Measurements from ENCODE around the gene GARIN5A.

GARIN5A gene

DNA sequence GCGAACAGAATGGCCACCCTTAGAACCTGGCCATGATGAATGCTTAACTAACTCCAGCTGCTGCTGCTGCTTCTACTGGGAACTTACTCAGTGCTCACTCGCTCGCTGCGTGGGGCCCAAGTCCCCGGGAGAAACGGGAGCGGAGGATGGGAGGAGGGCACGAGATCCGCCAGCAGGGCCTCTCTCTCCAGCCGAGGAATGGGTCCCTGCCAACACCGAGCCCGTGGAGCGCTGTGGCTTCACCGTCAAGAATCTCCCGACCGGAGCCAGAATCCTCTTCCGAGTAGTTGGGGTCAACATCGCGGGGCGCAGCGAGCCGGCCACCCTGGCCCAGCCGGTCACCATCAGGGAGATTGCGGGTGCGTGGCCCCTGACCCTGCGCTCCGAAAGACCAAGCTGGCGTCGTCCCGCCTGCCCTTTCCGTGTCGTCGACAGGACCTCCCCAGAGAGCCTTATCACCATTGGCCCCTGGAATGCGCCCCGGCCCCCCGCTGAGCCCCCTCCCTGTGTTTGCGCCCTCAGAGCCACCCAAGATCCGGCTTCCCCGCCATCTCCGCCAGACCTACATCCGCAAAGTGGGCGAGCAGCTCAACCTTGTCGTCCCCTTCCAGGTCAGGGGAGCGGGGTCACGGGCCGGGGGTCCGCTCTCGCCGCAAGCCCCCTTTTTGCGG is 18.1 kb downstream of the GARIN5A start:
- Histone ChIP-seq H3K4me1 (no peaks in the 10 kb centered on the region), H3K4me3 (no peak overlapping the region), H3K27me3 (peaks cover 0 to 71% of the 10 kb centered on the region in 2 donors), H3K36me3 (no peaks in the 10 kb centered on the region), H3K27ac (no peak overlapping the region), H3K9me3 (no peaks in the 10 kb centered on the region)
- TF ChIP-seq, protein P1, sequence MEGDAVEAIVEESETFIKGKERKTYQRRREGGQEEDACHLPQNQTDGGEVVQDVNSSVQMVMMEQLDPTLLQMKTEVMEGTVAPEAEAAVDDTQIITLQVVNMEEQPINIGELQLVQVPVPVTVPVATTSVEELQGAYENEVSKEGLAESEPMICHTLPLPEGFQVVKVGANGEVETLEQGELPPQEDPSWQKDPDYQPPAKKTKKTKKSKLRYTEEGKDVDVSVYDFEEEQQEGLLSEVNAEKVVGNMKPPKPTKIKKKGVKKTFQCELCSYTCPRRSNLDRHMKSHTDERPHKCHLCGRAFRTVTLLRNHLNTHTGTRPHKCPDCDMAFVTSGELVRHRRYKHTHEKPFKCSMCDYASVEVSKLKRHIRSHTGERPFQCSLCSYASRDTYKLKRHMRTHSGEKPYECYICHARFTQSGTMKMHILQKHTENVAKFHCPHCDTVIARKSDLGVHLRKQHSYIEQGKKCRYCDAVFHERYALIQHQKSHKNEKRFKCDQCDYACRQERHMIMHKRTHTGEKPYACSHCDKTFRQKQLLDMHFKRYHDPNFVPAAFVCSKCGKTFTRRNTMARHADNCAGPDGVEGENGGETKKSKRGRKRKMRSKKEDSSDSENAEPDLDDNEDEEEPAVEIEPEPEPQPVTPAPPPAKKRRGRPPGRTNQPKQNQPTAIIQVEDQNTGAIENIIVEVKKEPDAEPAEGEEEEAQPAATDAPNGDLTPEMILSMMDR (IDR thresholded peaks at IDR 0.05), result no peak
- no peak for DNase-seq
- intact Hi-C loops (cut with DNase I; ENCODE audit: low total_unique reads), result no loop called here

DNA sequence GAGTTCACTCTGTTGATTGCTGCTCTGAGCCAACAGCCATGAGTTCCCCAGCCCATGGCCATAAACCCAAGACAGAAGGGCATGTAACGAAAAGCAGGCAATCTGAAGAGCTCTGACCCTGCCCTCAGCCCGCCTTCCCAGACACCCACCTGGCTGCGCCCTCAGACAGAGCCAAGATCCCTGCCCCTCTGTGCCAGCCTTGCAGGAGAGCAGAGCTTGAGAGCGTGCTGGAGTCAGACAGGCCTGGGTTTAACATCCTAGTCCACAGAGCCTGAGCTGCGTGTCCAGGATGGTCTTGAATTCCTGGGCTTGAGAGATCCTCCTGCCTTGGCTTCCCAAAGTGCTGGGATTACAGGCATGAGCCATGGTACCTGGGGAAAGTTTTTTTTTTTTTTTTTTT is 19.3 kb downstream of the GARIN5A start:
- TF ChIP-seq, protein P1 (IDR thresholded peaks at IDR 0.05), result no peak
- no peak for DNase-seq

GRCh38 chr19:50455992-50456391 is 20.7 kb downstream of the GARIN5A start:
- Histone ChIP-seq H3K9me3 (no peaks in the 10 kb centered on the region), H3K27ac (no peak overlapping the region), H3K27me3 (peaks cover 0 to 59% of the 10 kb centered on the region in 2 donors), H3K4me1 (no peaks in the 10 kb centered on the region), H3K36me3 (no peaks in the 10 kb centered on the region), H3K4me3 (no peak overlapping the region)
- TF ChIP-seq, protein P1 (IDR thresholded peaks at IDR 0.05), result no peak
- no peak for DNase-seq
- intact Hi-C loops (cut with DNase I; ENCODE audit: low total_unique reads), result no loop called here

More for the DNA sequence above, 19.3 kb downstream of the GARIN5A start:
- Histone ChIP-seq H3K9me3 (no peaks in the 10 kb centered on the region), H3K27me3 (peaks cover 0 to 66% of the 10 kb centered on the region in 2 donors), H3K4me1 (no peaks in the 10 kb centered on the region), H3K4me3 (no peak overlapping the region), H3K27ac (no peak overlapping the region), H3K36me3 (no peaks in the 10 kb centered on the region)
- intact Hi-C loops (cut with DNase I; ENCODE audit: low total_unique reads), result no loop called here

- H3K4me1 ChIP-seq, result no peaks in the 10 kb centered on the region
- H3K9me3 ChIP-seq, result no peaks in the 10 kb centered on the region
- H3K27ac ChIP-seq, result no peak overlapping the region
- intact Hi-C loops (cut with DNase I; ENCODE audit: low total_unique reads), result no loop called here
- DNase-seq, result no peak
- peaks cover 0 to 43% of the 10 kb centered on the region in 2 donors for H3K27me3 ChIP-seq
- TF ChIP-seq, protein P1 (IDR thresholded peaks at IDR 0.05), result no peak
- H3K36me3 ChIP-seq, result no peaks in the 10 kb centered on the region
- no peak overlapping the region for H3K4me3 ChIP-seq
Measured at GRCh38 chr19:50453243-50453642, 23.4 kb downstream of the GARIN5A start.

DNA sequence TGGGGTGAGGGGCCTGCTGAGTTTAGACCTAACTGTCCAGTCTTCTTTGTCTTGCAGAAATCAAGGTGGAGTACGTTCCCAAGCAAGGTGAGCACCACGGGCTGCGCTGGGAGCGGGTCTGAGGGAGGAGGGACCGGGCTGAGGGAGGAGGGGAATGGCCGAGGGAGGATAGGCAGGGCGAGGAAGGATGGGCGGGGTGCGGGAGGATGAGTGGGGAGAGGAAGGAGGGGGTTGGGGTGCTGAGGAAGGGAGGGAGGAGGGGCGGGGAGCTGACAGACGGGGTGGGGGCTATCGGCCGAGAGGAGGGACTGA is 25.5 kb downstream of the GARIN5A start:
- DNase-seq, result no peak
- no peaks in the 10 kb centered on the region for H3K36me3 ChIP-seq
- H3K27me3 ChIP-seq, result peaks cover 0 to 24% of the 10 kb centered on the region in 2 donors
- no peak overlapping the region for H3K27ac ChIP-seq
- intact Hi-C loops (cut with DNase I; ENCODE audit: low total_unique reads), result no loop called here
- TF ChIP-seq, protein P1 (IDR thresholded peaks at IDR 0.05), result no peak
- H3K4me1 ChIP-seq, result no peaks in the 10 kb centered on the region
- no peaks in the 10 kb centered on the region for H3K9me3 ChIP-seq
- no peak overlapping the region for H3K4me3 ChIP-seq
